HG02970 (cell line): ENCODE measurements around the gene PCDHGA11.
"Not testable (repeated sequence)": the region's sequence is repeated elsewhere in the genome, so short reads cannot be mapped to it uniquely, and the experiment has no call there.

ENCODE experiments used
- ATAC-seq: cut with Tn5 transposase; IDR thresholded peaks from one replicate; pipeline ENCODE4 v1.9.1; 2021; ENCODE audit warnings: mild to moderate bottlenecking, moderate library complexity, moderate number of reproducible peaks; ENCODE audit not compliant: unreplicated experiment, low FRiP score

Gene PCDHGA11

DNA sequence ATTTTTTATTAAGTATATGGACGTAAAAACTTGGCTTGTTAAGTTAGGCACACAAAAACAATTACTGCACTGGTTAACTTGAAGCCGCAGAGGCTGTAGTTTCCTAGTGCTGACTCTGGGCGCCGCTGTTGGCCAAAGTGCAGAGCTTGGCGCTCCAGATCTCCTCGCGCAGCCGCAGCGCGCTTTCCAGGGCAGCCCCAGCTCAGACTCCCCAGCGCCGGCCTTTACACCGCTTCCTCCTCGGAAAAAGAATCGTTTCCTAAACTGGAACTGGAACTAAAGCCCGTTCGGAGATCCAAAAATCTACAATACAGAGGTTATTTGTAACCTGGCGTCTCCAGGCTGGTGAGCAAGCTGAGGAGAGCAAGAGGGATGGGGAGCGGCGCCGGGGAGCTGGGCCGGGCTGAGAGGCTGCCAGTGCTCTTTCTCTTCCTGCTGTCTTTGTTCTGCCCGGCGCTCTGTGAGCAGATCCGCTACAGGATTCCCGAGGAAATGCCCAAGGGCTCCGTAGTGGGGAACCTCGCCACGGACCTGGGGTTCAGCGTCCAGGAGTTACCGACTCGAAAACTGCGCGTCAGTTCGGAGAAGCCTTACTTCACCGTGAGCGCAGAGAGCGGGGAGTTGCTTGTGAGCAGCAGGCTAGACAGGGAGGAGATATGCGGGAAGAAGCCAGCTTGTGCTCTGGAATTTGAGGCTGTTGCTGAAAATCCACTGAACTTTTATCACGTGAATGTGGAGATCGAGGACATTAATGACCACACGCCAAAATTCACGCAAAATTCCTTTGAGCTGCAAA, 22.9 kb upstream of the PCDHGA11 start, which contains the start of gene PCDHGB5:
TSS of gene PCDHGB5 (plus strand) at position 192 of the 796 bp plus-strand sequence. CDS start at position 373, 181 bp downstream.
- not testable (repeated sequence) for ATAC-seq

DNA sequence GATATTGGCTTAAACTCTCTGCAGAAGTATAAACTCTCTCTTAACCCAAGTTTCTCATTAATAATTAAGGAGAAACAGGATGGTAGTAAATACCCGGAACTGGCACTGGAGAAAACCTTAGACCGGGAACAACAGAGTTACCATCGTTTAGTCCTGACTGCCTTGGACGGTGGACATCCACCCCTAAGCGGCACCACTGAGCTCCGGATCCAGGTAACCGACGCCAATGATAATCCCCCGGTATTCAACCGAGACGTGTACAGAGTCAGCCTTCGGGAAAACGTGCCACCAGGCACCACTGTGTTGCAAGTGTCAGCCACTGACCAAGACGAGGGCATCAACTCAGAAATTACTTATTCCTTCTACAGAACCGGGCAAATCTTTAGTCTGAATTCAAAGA, 22.2 kb upstream of the PCDHGA11 start:
- no peak for ATAC-seq

DNA sequence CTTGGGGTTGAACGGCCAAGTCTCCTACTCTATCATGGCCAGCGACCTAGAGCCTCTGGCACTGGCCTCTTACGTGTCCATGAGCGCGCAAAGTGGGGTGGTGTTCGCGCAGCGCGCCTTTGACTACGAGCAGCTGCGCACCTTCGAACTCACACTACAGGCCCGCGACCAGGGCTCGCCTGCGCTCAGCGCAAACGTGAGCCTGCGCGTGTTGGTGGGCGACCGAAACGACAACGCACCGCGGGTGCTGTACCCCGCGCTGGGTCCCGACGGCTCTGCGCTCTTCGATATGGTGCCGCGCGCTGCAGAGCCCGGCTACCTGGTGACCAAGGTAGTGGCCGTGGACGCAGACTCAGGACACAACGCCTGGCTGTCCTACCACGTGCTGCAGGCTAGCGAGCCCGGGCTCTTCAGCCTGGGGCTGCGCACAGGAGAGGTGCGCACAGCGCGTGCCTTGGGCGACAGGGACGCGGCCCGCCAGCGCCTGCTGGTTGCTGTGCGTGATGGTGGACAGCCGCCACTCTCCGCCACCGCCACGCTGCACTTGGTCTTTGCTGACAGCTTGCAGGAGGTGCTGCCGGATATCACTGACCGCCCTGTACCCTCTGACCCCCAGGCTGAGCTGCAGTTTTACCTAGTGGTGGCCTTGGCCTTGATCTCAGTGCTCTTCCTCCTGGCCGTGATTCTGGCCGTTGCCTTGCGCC, 21.1 kb upstream of the PCDHGA11 start:
- ATAC-seq = no peak

DNA sequence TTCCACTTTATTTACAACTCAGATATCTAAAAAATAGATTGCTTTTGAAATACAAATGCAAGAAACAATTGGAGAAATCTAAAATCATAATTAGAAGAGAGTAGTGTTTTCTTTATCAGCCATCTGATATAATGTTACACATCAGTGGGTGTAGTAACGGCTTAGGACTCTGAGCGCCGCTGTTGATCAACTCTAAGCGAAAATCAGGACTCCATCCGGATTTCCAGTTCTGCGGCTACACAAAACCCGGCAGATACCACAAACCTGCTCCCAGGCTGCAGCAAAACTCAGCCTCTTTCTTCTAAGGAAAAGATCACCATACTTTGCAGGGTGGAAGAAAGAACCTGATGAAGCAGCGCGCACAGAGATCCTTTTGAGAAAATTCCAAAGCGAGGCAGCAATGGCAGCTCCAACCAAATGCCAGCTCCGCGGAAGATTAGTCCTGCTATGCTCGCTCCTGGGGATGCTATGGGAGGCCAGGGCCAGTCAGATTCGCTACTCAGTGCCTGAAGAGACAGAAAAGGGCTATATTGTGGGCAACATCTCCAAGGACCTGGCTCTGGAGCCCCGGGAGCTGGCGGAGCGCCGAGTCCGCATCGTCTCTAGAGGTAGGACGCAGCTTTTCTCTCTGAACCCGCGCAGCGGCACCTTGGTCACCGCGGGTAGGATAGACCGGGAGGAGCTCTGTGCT, 18.2 kb upstream of the PCDHGA11 start, which contains the start of gene PCDHGA9:
TSS of gene PCDHGA9 (plus strand) at position 226 of the 691 bp plus-strand sequence. CDS start at position 401, 175 bp downstream.
- no peak for ATAC-seq

DNA sequence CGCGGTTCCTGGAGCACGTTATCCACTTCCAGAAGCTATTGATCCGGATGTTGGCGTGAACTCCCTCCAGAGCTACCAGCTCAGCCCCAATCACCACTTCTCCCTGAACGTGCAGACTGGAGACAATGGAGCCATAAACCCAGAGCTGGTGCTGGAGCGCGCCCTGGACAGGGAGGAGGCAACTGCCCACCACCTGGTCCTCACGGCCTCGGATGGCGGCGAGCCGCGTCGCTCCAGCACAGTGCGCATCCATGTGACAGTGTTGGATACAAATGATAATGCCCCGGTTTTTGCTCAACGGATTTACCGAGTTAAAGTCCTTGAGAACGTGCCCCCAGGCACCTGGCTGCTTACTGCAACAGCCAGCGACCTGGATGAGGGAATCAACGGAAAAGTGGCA, 17.5 kb upstream of the PCDHGA11 start:
- no peak for ATAC-seq

DNA sequence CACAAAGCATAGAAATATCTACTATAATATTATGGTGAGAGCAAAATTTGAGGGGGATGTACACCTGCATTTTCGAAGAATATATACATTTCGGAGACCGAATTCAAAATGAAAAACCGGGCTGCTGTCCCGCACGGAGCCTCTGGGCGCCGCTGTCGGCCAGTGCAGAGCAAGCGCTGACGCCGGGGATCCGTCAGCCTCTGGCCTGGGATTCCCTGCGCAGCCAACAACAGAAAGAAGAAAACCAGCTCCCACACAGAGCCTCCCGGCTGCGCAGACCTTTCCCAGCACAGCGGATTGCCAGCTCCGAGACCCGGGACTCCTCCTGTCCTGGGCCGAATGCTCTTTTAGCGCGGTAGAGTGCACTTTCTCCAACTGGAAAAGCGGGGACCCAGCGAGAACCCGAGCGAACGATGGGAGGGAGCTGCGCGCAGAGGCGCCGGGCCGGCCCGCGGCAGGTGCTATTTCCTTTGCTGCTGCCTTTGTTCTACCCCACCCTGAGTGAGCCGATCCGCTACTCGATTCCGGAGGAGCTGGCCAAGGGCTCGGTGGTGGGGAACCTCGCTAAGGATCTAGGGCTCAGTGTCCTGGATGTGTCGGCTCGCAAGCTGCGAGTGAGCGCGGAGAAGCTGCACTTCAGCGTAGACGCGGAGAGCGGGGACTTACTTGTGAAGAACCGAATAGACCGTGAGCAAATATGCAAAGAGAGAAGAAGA, 12.9 kb upstream of the PCDHGA11 start, which contains the start of gene PCDHGB6:
TSS of gene PCDHGB6 (plus strand) at position 232 of the 716 bp plus-strand sequence. CDS start at position 414, 182 bp downstream.
- ATAC-seq = not testable (repeated sequence)

DNA sequence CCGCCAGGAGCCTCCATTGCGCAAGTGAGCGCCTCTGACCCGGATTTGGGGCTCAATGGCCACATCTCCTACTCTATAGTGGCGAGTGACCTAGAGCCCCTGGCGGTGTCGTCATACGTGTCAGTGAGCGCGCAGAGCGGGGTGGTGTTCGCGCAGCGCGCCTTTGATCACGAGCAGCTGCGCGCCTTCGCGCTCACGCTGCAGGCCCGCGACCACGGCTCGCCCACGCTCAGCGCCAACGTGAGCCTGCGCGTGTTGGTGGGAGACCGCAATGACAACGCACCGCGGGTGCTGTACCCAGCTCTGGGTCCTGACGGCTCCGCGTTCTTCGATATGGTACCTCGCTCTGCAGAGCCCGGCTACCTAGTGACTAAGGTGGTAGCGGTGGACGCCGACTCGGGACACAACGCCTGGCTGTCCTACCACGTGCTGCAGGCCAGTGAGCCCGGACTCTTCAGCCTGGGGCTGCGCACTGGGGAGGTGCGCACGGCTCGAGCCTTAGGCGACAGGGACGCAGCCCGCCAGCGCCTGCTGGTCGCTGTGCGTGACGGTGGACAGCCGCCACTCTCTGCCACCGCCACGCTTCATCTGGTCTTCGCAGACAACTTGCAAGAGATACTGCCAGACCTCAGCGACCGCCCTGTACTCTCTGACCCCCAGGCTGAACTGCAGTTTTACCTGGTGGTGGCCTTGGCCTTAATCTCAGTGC, 11.1 kb upstream of the PCDHGA11 start:
- ATAC-seq = no peak

DNA sequence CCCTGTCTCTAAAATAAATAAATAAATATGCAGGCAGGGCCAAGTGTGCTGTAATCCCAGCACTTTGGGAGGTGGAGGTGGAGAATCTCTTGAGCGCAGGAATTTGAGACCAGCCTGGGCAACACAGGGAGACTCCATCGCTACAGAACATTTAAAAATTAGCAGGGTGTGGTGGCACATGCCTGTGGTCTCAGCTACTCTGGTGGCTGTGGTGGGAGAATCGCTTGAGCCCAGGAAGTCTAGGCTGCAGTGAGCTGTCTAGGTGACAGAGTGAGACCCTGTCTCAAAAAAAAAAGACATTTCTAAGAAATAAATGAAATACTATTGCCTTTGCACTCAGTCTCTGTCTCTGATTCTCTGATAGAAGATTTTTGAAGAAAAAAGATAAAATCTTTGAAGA, 9.3 kb upstream of the PCDHGA11 start:
- no peak for ATAC-seq

DNA sequence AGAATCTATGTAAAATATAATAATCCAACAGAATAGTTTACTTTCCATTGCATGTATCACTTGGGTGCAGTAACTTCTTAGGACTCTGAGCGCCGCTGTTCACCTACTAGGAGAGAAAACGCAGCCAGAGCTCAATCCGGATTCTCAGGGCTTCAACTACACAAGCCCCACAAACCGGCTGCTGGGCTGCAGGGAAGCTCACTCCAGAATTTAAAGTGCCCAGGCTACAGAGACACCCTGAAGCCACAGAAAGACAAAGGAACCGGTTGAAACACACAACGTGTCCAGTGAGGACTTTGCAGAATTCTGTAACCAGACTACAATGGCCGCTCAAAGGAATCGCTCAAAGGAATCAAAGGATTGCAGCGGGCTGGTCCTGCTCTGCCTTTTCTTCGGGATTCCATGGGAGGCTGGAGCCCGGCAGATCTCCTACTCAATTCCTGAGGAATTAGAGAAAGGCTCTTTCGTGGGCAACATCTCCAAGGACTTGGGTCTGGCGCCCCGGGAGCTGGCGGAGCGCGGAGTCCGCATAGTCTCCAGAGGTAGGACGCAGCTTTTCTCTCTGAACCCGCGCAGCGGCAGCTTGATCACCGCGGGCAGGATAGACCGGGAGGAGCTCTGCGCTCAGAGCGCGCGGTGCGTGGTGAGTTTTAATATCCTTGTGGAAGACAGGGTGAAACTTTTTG, 7.9 kb upstream of the PCDHGA11 start, which contains the start of gene PCDHGA10:
TSS of gene PCDHGA10 (plus strand) at position 134 of the 686 bp plus-strand sequence. CDS start at position 323, 189 bp downstream.
- ATAC-seq = no peak

DNA sequence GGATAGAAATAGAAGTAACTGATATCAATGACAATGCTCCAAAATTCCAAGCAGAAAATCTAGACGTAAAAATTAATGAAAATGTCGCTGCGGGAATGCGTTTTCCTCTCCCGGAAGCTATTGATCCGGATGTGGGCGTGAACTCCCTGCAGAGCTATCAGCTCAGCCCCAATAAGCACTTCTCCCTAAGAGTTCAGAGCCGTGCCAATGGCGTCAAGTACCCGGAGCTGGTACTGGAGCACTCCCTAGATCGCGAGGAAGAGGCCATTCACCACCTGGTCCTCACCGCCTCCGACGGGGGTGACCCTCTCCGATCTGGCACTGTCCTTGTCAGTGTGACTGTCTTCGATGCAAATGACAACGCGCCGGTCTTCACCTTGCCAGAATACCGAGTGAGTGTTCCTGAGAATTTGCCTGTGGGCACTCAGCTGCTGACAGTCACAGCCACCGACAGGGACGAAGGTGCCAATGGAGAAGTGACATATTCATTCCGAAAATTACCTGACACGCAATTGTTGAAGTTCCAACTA, 7.2 kb upstream of the PCDHGA11 start:
- ATAC-seq = no peak

DNA sequence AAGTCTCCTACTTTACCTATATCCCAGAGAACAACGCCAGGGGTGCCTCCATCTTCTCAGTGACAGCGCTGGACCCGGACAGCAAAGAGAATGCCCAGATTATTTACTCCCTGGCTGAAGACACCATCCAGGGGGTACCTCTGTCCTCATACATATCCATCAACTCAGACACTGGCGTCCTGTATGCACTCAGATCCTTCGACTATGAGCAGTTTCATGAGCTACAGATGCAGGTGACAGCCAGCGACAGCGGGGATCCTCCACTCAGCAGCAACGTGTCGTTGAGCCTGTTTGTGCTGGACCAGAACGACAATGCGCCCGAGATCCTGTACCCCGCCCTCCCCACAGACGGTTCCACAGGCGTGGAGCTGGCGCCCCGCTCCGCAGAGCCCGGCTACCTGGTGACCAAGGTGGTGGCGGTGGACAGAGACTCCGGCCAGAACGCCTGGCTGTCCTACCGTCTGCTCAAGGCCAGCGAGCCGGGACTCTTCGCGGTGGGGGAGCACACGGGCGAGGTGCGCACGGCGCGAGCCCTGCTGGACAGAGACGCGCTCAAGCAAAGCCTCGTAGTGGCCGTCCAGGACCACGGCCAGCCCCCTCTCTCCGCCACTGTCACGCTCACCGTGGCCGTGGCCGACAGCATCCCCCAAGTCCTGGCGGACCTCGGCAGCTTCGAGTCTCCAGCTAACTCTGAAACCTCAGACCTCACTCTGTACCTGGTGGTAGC, 6.1 kb upstream of the PCDHGA11 start:
- not testable (repeated sequence) for ATAC-seq

DNA sequence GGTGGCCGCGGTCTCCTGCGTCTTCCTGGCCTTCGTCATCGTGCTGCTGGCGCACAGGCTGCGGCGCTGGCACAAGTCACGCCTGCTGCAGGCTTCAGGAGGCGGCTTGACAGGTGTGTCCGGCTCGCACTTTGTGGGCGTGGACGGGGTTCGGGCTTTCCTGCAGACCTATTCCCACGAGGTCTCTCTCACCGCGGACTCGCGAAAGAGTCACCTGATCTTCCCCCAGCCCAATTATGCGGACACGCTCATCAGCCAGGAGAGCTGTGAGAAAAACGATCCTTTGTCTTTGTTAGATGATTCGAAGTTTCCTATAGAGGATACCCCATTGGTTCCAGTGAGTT, 5.6 kb upstream of the PCDHGA11 start:
- not testable (repeated sequence) for ATAC-seq

DNA sequence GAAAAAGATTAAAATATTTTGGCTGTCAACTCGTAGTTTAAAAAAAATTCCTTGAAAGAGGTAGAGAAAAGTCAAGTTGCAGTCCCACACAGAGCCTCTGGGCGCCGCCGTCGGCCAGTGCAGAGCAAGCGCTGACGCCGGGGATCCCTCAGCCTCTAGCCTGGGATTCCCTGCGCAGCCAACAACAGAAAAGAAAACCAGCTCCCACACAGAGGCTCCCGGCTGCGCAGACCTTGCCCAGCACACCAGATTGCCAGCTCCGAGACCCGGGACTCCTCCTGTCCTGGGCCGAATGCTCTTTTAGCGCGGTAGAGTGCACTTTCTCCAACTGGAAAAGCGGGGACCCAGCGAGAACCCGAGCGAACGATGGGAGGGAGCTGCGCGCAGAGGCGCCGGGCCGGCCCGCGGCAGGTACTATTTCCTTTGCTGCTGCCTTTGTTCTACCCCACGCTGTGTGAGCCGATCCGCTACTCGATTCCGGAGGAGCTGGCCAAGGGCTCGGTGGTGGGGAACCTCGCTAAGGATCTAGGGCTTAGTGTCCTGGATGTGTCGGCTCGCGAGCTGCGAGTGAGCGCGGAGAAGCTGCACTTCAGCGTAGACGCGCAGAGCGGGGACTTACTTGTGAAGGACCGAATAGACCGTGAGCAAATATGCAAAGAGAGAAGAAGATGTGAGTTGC, 3.2 kb upstream of the PCDHGA11 start, which contains the start of gene PCDHGB7:
TSS of gene PCDHGB7 (plus strand) at position 184 of the 679 bp plus-strand sequence. CDS start at position 367, 183 bp downstream.
- ATAC-seq = peak; percentile 57

DNA sequence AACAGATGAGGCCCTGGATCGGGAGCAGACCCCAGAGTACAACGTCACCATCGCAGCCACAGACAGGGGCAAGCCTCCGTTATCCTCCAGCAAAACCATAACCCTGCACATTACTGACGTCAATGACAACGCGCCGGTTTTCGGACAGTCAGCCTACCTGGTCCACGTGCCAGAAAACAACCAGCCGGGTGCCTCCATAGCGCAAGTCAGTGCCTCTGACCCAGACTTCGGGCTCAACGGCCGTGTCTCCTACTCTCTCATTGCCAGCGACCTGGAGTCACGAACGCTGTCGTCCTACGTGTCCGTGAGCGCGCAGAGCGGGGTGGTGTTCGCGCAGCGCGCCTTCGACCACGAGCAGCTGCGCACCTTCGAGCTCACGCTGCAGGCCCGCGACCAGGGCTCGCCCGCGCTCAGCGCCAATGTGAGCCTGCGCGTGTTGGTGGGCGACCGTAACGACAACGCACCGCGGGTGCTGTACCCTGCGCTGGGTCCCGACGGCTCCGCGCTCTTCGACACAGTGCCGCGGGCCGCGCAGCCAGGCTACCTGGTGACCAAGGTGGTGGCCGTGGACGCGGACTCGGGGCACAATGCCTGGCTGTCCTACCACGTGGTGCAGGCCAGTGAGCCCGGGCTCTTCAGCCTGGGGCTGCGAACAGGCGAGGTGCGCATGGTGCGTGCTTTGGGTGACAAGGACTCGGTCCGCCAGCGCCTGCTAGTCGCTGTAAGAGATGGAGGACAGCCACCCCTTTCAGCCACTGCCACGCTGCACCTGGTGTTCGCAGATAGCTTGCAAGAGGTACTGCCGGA, 1.6 kb upstream of the PCDHGA11 start:
- ATAC-seq = no peak

DNA sequence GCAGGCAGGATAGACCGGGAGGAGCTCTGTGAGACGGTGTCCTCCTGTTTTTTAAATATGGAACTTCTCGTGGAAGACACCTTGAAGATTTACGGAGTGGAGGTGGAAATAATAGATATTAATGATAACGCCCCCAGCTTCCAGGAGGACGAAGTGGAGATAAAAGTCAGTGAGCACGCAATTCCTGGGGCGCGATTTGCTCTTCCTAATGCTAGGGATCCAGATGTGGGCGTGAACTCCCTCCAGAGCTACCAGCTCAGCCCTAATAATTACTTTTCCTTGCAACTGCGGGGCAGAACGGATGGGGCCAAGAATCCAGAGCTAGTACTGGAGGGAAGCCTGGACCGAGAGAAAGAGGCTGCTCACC, 621 bp downstream of the PCDHGA11 start:
- ATAC-seq = no peak

DNA sequence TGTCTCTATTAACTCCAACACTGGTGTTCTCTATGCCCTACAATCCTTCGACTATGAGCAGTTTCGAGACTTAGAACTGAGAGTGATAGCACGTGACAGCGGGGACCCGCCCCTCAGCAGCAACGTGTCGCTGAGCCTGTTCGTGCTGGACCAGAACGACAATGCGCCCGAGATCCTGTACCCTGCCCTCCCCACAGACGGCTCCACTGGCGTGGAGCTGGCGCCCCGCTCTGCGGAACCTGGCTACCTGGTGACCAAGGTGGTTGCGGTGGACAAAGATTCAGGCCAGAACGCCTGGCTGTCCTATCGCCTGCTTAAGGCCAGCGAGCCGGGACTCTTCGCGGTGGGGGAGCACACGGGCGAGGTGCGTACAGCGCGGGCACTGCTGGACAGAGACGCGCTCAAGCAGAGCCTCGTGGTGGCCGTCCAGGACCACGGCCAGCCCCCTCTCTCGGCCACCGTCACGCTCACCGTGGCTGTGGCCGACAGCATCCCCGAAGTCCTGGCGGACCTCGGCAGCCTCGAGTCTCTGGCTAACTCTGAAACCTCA, 2.0 kb downstream of the PCDHGA11 start:
- ATAC-seq = no peak
